ENCODE measurements around the gene MUCL3. TPM values are rescaled to one million over a fixed set of nuclear protein-coding genes. Genes with fewer than 3 reads are reported as not detected.
A peak's percentile ranks its signal among the peaks of the same experiment; 100 is the strongest.

MUCL3 gene
- total and polyA plus RNA-seq, 3 donors from 2014 or later: 0.19 to 0.45 TPM; not detected in 1

- peak; percentile 41 for DNase-seq
- no peak overlapping the region for H3K27ac ChIP-seq
- no peak for TF ChIP-seq CTCF (IDR thresholded peaks at IDR 0.05)
- TF ChIP-seq POLR2A (IDR thresholded peaks at IDR 0.05): no peak
- H3K4me3 ChIP-seq: no peak overlapping the region
- H3K36me3 ChIP-seq (ENCODE audit: low read depth, missing control alignments): no peaks in the 10 kb centered on the region
- H3K9me3 ChIP-seq: no peaks in the 10 kb centered on the region
- intact Hi-C loops (cut with DNase I; ENCODE audit: low total_unique reads): no loop called here
- H3K27me3 ChIP-seq: no peaks in the 10 kb centered on the region
- H3K4me1 ChIP-seq: peaks cover 11% of the 10 kb centered on the region
- WGBS, 2 donors: 39 to 50% methylated on average over 13 of the region's 13 CpGs
These were observed 41.4 kb downstream of the MUCL3 start for GRCh38 chr6:30981942-30982772.

- 90 to 95% methylated on average over 6 of the region's 6 CpGs for WGBS, 2 donors
- Histone ChIP-seq H3K4me3 (no peak within 1 kb of the TSS), H3K36me3 (ENCODE audit: low read depth, missing control alignments) (no peaks in the 10 kb centered on the region), H3K27ac (no peak within 1 kb of the TSS), H3K4me1 (peaks cover 11% of the 10 kb centered on the region), H3K9me3 (no peaks in the 10 kb centered on the region), H3K27me3 (no peaks in the 10 kb centered on the region)
- no peak for DNase-seq
- TF ChIP-seq CTCF (IDR thresholded peaks at IDR 0.05) (no peak), POLR2A (IDR thresholded peaks at IDR 0.05) (no peak)
- intact Hi-C loops (cut with DNase I; ENCODE audit: low total_unique reads): no loop called here
These were observed 42.7 kb downstream of the MUCL3 start, which contains the start of gene MUC21 for GRCh38 chr6:30983439-30983838. Gene MUC21 (plus strand): TSS chr6:30983718. CDS start chr6:30983959, 241 bp downstream.

GRCh38 chr6:30985490-30985889 is 44.7 kb downstream of the MUCL3 start:
- no peaks in the 10 kb centered on the region for H3K4me1 ChIP-seq
- WGBS, 2 donors: 81 to 82% methylated on average over 5 of the region's 5 CpGs

DNA sequence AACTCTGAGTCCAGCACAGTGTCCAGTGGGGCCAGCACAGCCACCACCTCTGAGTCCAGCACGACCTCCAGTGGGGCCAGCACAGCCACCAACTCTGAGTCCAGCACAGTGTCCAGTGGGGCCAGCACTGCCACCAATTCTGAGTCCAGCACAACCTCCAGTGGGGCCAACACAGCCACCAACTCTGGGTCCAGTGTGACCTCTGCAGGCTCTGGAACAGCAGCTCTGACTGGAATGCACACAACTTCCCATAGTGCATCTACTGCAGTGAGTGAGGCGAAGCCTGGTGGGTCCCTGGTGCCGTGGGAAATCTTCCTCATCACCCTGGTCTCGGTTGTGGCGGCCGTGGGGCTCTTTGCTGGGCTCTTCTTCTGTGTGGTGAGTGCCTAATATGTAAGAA is 46.5 kb downstream of the MUCL3 start:
- no peaks in the 10 kb centered on the region for H3K4me1 ChIP-seq
- H3K27ac ChIP-seq: no peak overlapping the region
- intact Hi-C loops (cut with DNase I; ENCODE audit: low total_unique reads): no loop called here
- no peaks in the 10 kb centered on the region for H3K27me3 ChIP-seq
- DNase-seq: no peak
- TF ChIP-seq CTCF (IDR thresholded peaks at IDR 0.05): no peak
- TF ChIP-seq POLR2A (IDR thresholded peaks at IDR 0.05): no peak
- no peaks in the 10 kb centered on the region for H3K9me3 ChIP-seq
- H3K36me3 ChIP-seq (ENCODE audit: low read depth, missing control alignments): no peaks in the 10 kb centered on the region
- 94% methylated on average over 5 to 6 of the region's 6 CpGs for WGBS, 2 donors
- H3K4me3 ChIP-seq: no peak overlapping the region

More at GRCh38 chr6:30985490-30985889, 44.7 kb downstream of the MUCL3 start:
- DNase-seq: no peak
- H3K27ac ChIP-seq: no peak overlapping the region
- intact Hi-C loops (cut with DNase I; ENCODE audit: low total_unique reads): no loop called here
- TF ChIP-seq POLR2A (IDR thresholded peaks at IDR 0.05): no peak
- no peak for TF ChIP-seq CTCF (IDR thresholded peaks at IDR 0.05)
- no peaks in the 10 kb centered on the region for H3K9me3 ChIP-seq
- no peak overlapping the region for H3K4me3 ChIP-seq
- H3K36me3 ChIP-seq (ENCODE audit: low read depth, missing control alignments): no peaks in the 10 kb centered on the region
- no peaks in the 10 kb centered on the region for H3K27me3 ChIP-seq
